SK-N-SH (cell line): ENCODE data around the gene LPA.

ENCODE experiments used
- CTCF ChIP-seq: fragments of 200-600 bp; sonication (generic); IDR thresholded peaks from 2 replicates; pipeline ENCODE4 v1.6.1; 2017; ENCODE audit warnings: antibody characterized with exemption, mild to moderate bottlenecking, moderate library complexity
- MAX ChIP-seq: IDR thresholded peaks from 2 replicates; pipeline ENCODE4 v1.4.0; 2012; ENCODE audit warnings: low read depth
- POLR2AphosphoS5 ChIP-seq: IDR thresholded peaks from 2 replicates; pipeline ENCODE4 v1.6.1; 2012; ENCODE audit warnings: low read depth, low read length
- RCOR1 ChIP-seq: fragments of 150-350 bp; IDR thresholded peaks from 2 replicates; pipeline ENCODE4 v1.6.1; 2017; ENCODE audit warnings: antibody characterized with exemption, low read length
- REST ChIP-seq: IDR thresholded peaks from 2 replicates; pipeline ENCODE4 v1.6.1; 2012; ENCODE audit warnings: mild to moderate bottlenecking, low read depth, low read length, moderate library complexity
- RXRA ChIP-seq: IDR thresholded peaks from 2 replicates; pipeline ENCODE4 v1.4.0; 2012; ENCODE audit warnings: low read depth, mild to moderate bottlenecking, borderline replicate concordance
- TAF1 ChIP-seq: IDR thresholded peaks from 2 replicates; pipeline ENCODE4 v1.6.1; 2012; ENCODE audit warnings: low read depth, mild to moderate bottlenecking, low read length, moderate library complexity, borderline replicate concordance
- TEAD4 ChIP-seq: IDR thresholded peaks from 2 replicates; pipeline ENCODE4 v1.4.0; 2012; ENCODE audit warnings: mild to moderate bottlenecking, borderline replicate concordance; ENCODE audit not compliant: insufficient read depth
- YY1 ChIP-seq: IDR thresholded peaks from 2 replicates; pipeline ENCODE4 v1.4.0; 2012; ENCODE audit warnings: low read depth, mild to moderate bottlenecking

GRCh38 chr6:160544802-160545201 is 119.3 kb downstream of the LPA start:
- TF ChIP-seq CTCF (no peak), RCOR1 (no peak), MAX (no peak), RXRA (no peak), POLR2AphosphoS5 (no peak), YY1 (no peak), TEAD4 (no peak), REST (no peak), TAF1 (no peak)
